RWPE2 (cell line): ENCODE results near the gene EEF1E1.
A peak's percentile ranks its signal among the peaks of the same experiment; 100 is the strongest.

Experiments
- ATAC-seq: fragments of 200-7000 bp; cut with Tn5 transposase; 3 replicates; pipeline ENCODE4 v1.9.1; 2021; ENCODE audit warnings: low read depth
- DNase-seq: peaks from one replicate; pipeline ENCODE4 v3.0.0-alpha.2; 2020; ENCODE audit warnings: low spot score
- H3K27ac ChIP-seq: fragments of 450-650 bp; 2 replicates; pipeline ENCODE4 v1.5.1; 2017; ENCODE audit warnings: mild to moderate bottlenecking; ENCODE audit not compliant: poor library complexity, severe bottlenecking
- H3K27me3 ChIP-seq: fragments of 250-450 bp; sonication (Bioruptor Pico); 2 replicates; pipeline ENCODE4 v1.5.1; 2021; ENCODE audit warnings: mild to moderate bottlenecking, moderate library complexity; ENCODE audit not compliant: insufficient read depth, poor library complexity, severe bottlenecking
- H3K36me3 ChIP-seq: fragments of 250-450 bp; sonication (Bioruptor Pico); 2 replicates; pipeline ENCODE4 v1.5.1; 2020; ENCODE audit warnings: low read depth, mild to moderate bottlenecking, moderate library complexity
- H3K4me1 ChIP-seq: fragments of 250-450 bp; sonication (Bioruptor Pico); 2 replicates; pipeline ENCODE4 v1.5.1; 2021; ENCODE audit warnings: mild to moderate bottlenecking, moderate library complexity; ENCODE audit not compliant: insufficient read depth, poor library complexity, severe bottlenecking
- H3K4me3 ChIP-seq: fragments of 250-450 bp; sonication (Bioruptor Pico); 2 replicates; pipeline ENCODE4 v1.5.1; 2021; ENCODE audit warnings: mild to moderate bottlenecking, moderate library complexity; ENCODE audit not compliant: severe bottlenecking
- H3K9me3 ChIP-seq: fragments of 250-450 bp; sonication (Bioruptor Pico); 2 replicates; pipeline ENCODE4 v1.5.1; 2021; ENCODE audit warnings: mild to moderate bottlenecking, moderate library complexity; ENCODE audit not compliant: severe bottlenecking
- CTCF ChIP-seq: fragments of 450-650 bp; IDR thresholded peaks from one replicate; pipeline ENCODE4 v1.5.1; 2017; ENCODE audit warnings: mild to moderate bottlenecking, moderate library complexity; ENCODE audit not compliant: poor library complexity, severe bottlenecking

The EEF1E1 gene

GRCh38 chr6:8135276-8135675, 32.9 kb upstream of the EEF1E1 start:
- H3K4me1 ChIP-seq, result no peaks in the 10 kb centered on the region
- H3K4me3 ChIP-seq, result no peak overlapping the region
- no peak for ATAC-seq
- no peaks in the 10 kb centered on the region for H3K27me3 ChIP-seq
- DNase-seq, result no peak
- no peak overlapping the region for H3K27ac ChIP-seq
- TF ChIP-seq CTCF, result no peak
- H3K36me3 ChIP-seq, result no peaks in the 10 kb centered on the region
- no peaks in the 10 kb centered on the region for H3K9me3 ChIP-seq

GRCh38 chr6:8132130-8132529, 29.8 kb upstream of the EEF1E1 start:
- Histone ChIP-seq H3K27me3 (no peaks in the 10 kb centered on the region), H3K9me3 (no peaks in the 10 kb centered on the region), H3K36me3 (no peaks in the 10 kb centered on the region), H3K4me1 (no peaks in the 10 kb centered on the region), H3K4me3 (no peak overlapping the region), H3K27ac (no peak overlapping the region)
- ATAC-seq (no peak), DNase-seq (no peak)
- TF ChIP-seq CTCF, result no peak

GRCh38 chr6:8131265-8131897, 29.0 kb upstream of the EEF1E1 start:
- Histone ChIP-seq H3K4me3 (no peak overlapping the region), H3K36me3 (no peaks in the 10 kb centered on the region), H3K9me3 (no peaks in the 10 kb centered on the region), H3K4me1 (no peaks in the 10 kb centered on the region), H3K27ac (no peak overlapping the region), H3K27me3 (no peaks in the 10 kb centered on the region)
- ATAC-seq (peak; percentile 89), DNase-seq (no peak)
- TF ChIP-seq CTCF, result peak; percentile 75

- no peak overlapping the region for H3K4me3 ChIP-seq
- no peak overlapping the region for H3K27ac ChIP-seq
- no peaks in the 10 kb centered on the region for H3K4me1 ChIP-seq
- H3K27me3 ChIP-seq, result no peaks in the 10 kb centered on the region
- TF ChIP-seq CTCF, result no peak
- H3K36me3 ChIP-seq, result no peaks in the 10 kb centered on the region
- H3K9me3 ChIP-seq, result no peaks in the 10 kb centered on the region
- DNase-seq (no peak), ATAC-seq (peak; percentile 10; the same call in 1 of the 3 replicates)
Observed at GRCh38 chr6:8130399-8130798, 28.1 kb upstream of the EEF1E1 start.

- DNase-seq (no peak), ATAC-seq (no peak)
- Histone ChIP-seq H3K27me3 (no peaks in the 10 kb centered on the region), H3K27ac (no peak overlapping the region), H3K4me1 (no peaks in the 10 kb centered on the region), H3K36me3 (no peaks in the 10 kb centered on the region), H3K9me3 (no peaks in the 10 kb centered on the region), H3K4me3 (no peak overlapping the region)
- no peak for TF ChIP-seq CTCF
Observed at GRCh38 chr6:8123236-8123635, 20.9 kb upstream of the EEF1E1 start.
